Choroid plexus epithelial cell (primary cell): ENCODE measurements around the gene RAD51B.

Source experiments
- DNase-seq: peaks from one replicate; pipeline ENCODE4 v3.0.0-alpha.2; 2010; ENCODE audit warnings: low read depth
- H3K4me3 ChIP-seq: 2 replicates; pipeline ENCODE4 v1.5.1; 2011; ENCODE audit warnings: low read depth, mild to moderate bottlenecking, control low read depth, low read length, moderate library complexity
- TF ChIP-seq, protein P1 (sequence below): conservative IDR thresholded peaks from 2 replicates; pipeline ENCODE4 v1.5.1; 2011; ENCODE audit warnings: low read depth, mild to moderate bottlenecking, control low read depth, inconsistent platforms, low read length, moderate library complexity

RAD51B gene

GRCh38 chr14:68511129-68512047, 691.8 kb downstream of the RAD51B start:
- DNase-seq = peak; percentile 39
- TF ChIP-seq, protein P1, sequence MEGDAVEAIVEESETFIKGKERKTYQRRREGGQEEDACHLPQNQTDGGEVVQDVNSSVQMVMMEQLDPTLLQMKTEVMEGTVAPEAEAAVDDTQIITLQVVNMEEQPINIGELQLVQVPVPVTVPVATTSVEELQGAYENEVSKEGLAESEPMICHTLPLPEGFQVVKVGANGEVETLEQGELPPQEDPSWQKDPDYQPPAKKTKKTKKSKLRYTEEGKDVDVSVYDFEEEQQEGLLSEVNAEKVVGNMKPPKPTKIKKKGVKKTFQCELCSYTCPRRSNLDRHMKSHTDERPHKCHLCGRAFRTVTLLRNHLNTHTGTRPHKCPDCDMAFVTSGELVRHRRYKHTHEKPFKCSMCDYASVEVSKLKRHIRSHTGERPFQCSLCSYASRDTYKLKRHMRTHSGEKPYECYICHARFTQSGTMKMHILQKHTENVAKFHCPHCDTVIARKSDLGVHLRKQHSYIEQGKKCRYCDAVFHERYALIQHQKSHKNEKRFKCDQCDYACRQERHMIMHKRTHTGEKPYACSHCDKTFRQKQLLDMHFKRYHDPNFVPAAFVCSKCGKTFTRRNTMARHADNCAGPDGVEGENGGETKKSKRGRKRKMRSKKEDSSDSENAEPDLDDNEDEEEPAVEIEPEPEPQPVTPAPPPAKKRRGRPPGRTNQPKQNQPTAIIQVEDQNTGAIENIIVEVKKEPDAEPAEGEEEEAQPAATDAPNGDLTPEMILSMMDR = peak; percentile 24
- H3K4me3 ChIP-seq = no peak overlapping the region

GRCh38 chr14:68512088-68512487, 692.5 kb downstream of the RAD51B start:
- no peak overlapping the region for H3K4me3 ChIP-seq
- TF ChIP-seq, protein P1 = no peak
- no peak for DNase-seq

- no peak for DNase-seq
- H3K4me3 ChIP-seq = no peak overlapping the region
- TF ChIP-seq, protein P1 = no peak
Observed at GRCh38 chr14:68513137-68513536, 693.6 kb downstream of the RAD51B start.

DNA sequence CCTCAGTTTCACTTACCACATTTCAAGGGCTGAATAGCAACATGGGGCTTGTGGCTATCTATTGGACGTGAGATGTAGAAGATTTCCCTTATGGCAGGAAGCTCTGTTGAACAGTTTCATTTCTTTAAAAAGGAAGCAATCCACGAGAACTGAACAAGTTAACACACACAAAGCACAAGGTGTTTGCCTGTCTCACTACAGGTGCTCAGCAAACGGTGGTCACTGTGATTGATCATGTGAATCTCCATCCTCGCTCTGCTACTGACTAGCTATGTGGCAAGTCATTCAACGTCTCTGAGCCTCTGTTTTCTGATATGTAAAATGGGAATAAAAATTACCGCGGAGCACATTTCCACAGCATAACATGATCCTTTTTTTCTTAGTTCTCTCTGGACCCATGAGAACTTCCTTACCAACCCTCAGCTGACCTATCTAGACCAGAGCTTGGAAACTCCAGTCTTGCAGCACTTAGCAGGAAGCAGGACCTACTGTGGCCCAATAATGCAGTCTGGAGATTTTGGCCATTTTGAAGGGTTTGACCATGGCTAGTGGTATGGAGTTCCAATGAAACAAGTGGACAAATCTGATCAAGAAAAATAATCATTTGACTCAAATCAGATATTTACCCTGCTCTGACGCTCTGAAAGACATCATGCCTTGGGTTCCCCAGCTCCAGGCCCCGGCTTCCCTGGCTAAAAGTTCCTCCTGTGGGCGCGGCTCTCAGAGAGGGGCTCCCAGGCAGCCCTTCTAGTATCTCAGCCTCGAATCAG, 694.4 kb downstream of the RAD51B start:
- no peak for DNase-seq
- H3K4me3 ChIP-seq = no peak overlapping the region
- TF ChIP-seq, protein P1 = no peak

DNA sequence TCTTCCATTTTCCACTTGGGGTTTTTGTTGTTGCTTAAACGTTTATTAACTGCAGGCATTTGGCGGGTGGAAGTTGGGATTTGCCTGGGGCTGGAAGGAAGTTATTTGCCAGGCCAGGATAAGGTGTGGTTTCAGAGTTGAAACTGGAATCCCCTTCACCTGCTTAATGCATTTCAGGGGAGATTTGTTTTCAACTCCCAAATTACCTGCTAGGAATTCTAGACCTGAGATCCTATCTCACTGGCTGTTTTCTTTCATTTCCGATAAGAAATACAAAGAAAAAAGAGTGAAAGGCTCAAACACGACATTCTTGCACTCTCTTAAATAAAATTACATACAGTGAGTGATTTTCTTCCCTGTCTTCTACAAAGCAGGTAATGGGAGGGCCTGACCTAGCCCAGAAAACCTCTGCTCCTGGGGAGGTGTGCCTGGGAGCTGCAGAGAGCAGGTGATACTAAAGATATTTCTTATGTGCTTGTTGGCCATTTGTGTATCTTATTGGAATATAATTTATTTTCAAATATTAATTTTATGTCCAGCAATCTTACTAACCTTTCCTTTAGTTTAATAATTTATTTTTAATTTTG, 695.1 kb downstream of the RAD51B start:
- no peak for DNase-seq
- H3K4me3 ChIP-seq = no peak overlapping the region
- TF ChIP-seq, protein P1 = no peak

- TF ChIP-seq, protein P1 = no peak
- no peak overlapping the region for H3K4me3 ChIP-seq
- DNase-seq = no peak
Observed at GRCh38 chr14:68516342-68516741, 696.8 kb downstream of the RAD51B start.
